Left ventricle myocardium inferior (tissue), 1 donor: ENCODE data around the gene IL1RAPL1. TPM values are rescaled to one million over a fixed set of nuclear protein-coding genes. Genes with fewer than 3 reads are reported as not detected.

Experiments used
- DNase-seq: peaks from one replicate; pipeline ENCODE4 v3.0.0-alpha.2; 2020
- H3K27ac ChIP-seq: fragments of 200-600 bp; replicated peaks from 2 replicates; pipeline ENCODE4 v1.8.0; 2021
- H3K27me3 ChIP-seq: fragments of 200-600 bp; 2 replicates; pipeline ENCODE4 v1.8.0; 2021; ENCODE audit warnings: low read depth
- H3K36me3 ChIP-seq: fragments of 200-600 bp; 2 replicates; pipeline ENCODE4 v1.8.0; 2021
- H3K4me1 ChIP-seq: fragments of 200-600 bp; 2 replicates; pipeline ENCODE4 v1.8.0; 2021
- H3K4me3 ChIP-seq: fragments of 200-600 bp; 2 replicates; pipeline ENCODE4 v1.8.0; 2021; ENCODE audit warnings: mild to moderate bottlenecking, moderate library complexity
- H3K9me3 ChIP-seq: fragments of 200-600 bp; replicated peaks from 2 replicates; pipeline ENCODE4 v1.8.0; 2021
- CTCF ChIP-seq: fragments of 200-600 bp; IDR thresholded peaks from 2 replicates; pipeline ENCODE4 v1.8.0; 2021; ENCODE audit warnings: antibody characterized with exemption, mild to moderate bottlenecking, borderline replicate concordance
- intact Hi-C: fragments of 100-400 bp; cut with micrococcal nuclease; formaldehyde crosslinking; loops from one replicate; pipeline ENCODE4 v1.11.0; 2022
- total RNA-seq: library from RNA; stranded (reverse); fragmentation: NEBNext Ultra II Directional; extraction: Animal tissue kit (Norgen Biotek cat#: 25700); gene quantifications from one replicate; pipeline ENCODE4 v1.2.1, GENCODE V29; 2021
- donor health status: DM: no; HTN: yes; CAD: no; lungs with severe emphysema.

IL1RAPL1 gene
- total RNA-seq, 1 donor from 2014 or later = 1.9 TPM

- intact Hi-C loops = no loop called here
- Histone ChIP-seq H3K27ac (no peak overlapping the region), H3K9me3 (no peaks in the 10 kb centered on the region), H3K4me1 (no peaks in the 10 kb centered on the region), H3K27me3 (no peaks in the 10 kb centered on the region), H3K4me3 (no peak overlapping the region), H3K36me3 (no peaks in the 10 kb centered on the region)
- TF ChIP-seq CTCF = no peak
- no peak for DNase-seq
Measured at GRCh38 chrX:29617276-29617675, 1030.0 kb downstream of the IL1RAPL1 start.

GRCh38 chrX:29617725-29618124, 1030.5 kb downstream of the IL1RAPL1 start:
- no peak for TF ChIP-seq CTCF
- Histone ChIP-seq H3K9me3 (no peaks in the 10 kb centered on the region), H3K4me1 (no peaks in the 10 kb centered on the region), H3K27ac (no peak overlapping the region), H3K36me3 (no peaks in the 10 kb centered on the region), H3K4me3 (no peak overlapping the region), H3K27me3 (no peaks in the 10 kb centered on the region)
- DNase-seq = no peak
- intact Hi-C loops = no loop called here

GRCh38 chrX:29627833-29628232, 1040.6 kb downstream of the IL1RAPL1 start:
- Histone ChIP-seq H3K9me3 (no peaks in the 10 kb centered on the region), H3K36me3 (no peaks in the 10 kb centered on the region), H3K4me1 (no peaks in the 10 kb centered on the region), H3K27ac (no peak overlapping the region), H3K4me3 (no peak overlapping the region), H3K27me3 (no peaks in the 10 kb centered on the region)
- intact Hi-C loops = no loop called here
- no peak for TF ChIP-seq CTCF
- no peak for DNase-seq

GRCh38 chrX:29634516-29634915, 1047.3 kb downstream of the IL1RAPL1 start:
- no peaks in the 10 kb centered on the region for H3K9me3 ChIP-seq
- no peaks in the 10 kb centered on the region for H3K27me3 ChIP-seq
- no peaks in the 10 kb centered on the region for H3K4me1 ChIP-seq
- no peak for TF ChIP-seq CTCF
- no peak for DNase-seq
- H3K36me3 ChIP-seq = no peaks in the 10 kb centered on the region
- H3K27ac ChIP-seq = no peak overlapping the region
- H3K4me3 ChIP-seq = no peak overlapping the region
- intact Hi-C loops = no loop called here

- no peak for DNase-seq
- H3K27ac ChIP-seq = no peak overlapping the region
- intact Hi-C loops = no loop called here
- no peak for TF ChIP-seq CTCF
- H3K4me1 ChIP-seq = no peaks in the 10 kb centered on the region
- no peak overlapping the region for H3K4me3 ChIP-seq
- H3K9me3 ChIP-seq = no peaks in the 10 kb centered on the region
- H3K36me3 ChIP-seq = no peaks in the 10 kb centered on the region
- no peaks in the 10 kb centered on the region for H3K27me3 ChIP-seq
Measured at GRCh38 chrX:29636331-29636730, 1049.1 kb downstream of the IL1RAPL1 start.

- intact Hi-C loops = no loop called here
- Histone ChIP-seq H3K4me3 (no peak overlapping the region), H3K36me3 (no peaks in the 10 kb centered on the region), H3K4me1 (no peaks in the 10 kb centered on the region), H3K27ac (no peak overlapping the region), H3K27me3 (no peaks in the 10 kb centered on the region), H3K9me3 (no peaks in the 10 kb centered on the region)
- TF ChIP-seq CTCF = no peak
- no peak for DNase-seq
Measured at GRCh38 chrX:29640106-29640505, 1052.9 kb downstream of the IL1RAPL1 start.
